K562 (cell line): ENCODE results near the gene VIM. TPM values are rescaled to one million over a fixed set of nuclear protein-coding genes. Genes with fewer than 3 reads are reported as not detected.

Source experiments
- ATAC-seq: fragments of 200-7000 bp; cut with Tn5 transposase; 3 replicates; pipeline ENCODE4 v1.9.1; 2020; ENCODE audit warnings: moderate library complexity
- BruUV-seq: library from RNA; stranded (reverse); fragments of 400-500 nt; replicated peaks from 2 replicates; lab custom pipeline; 2021; lab: Mats Ljungman, UMichigan
- CTCF ChIA-PET: fragments of 300-600 bp; formaldehyde crosslinking; extraction: SDS; loops from one replicate; lab custom pipeline; 2021; ENCODE audit warnings: low intra/inter-chr PET ratio; lab: Yijun Ruan, JAX
- POLR2A ChIA-PET: fragments of 300-600, 350-650 bp; sonication (Branson Sonifier 250); formaldehyde crosslinking; extraction: SDS; loops from one replicate; lab custom pipeline; 2021; ENCODE audit warnings: antibody characterized with exemption, inconsistent platforms; lab: Yijun Ruan, JAX
- DNase-seq, 4 experiments: peaks; one replicate each; pipeline versions ENCODE4 v3.0.0 to v3.0.0-alpha.2; 2011 to 2018; ENCODE audit warnings: low spot score in 3 of 4, mixed read lengths in 3 of 4; ENCODE audit errors: extremely low read depth in 1 of 4
- FAIRE-seq: peaks from 2 replicates; lab custom pipeline; 2011; peaks lifted over from hg19 to GRCh38; lab: Jason Lieb, UNC
- H2AFZ ChIP-seq: 2 replicates; pipeline ENCODE4 v1.6.0; 2011; ENCODE audit warnings: low read depth, low read length, control low read depth, inconsistent platforms
- H3K27ac ChIP-seq: fragments of 200-600 bp; 3 replicates; pipeline ENCODE4 v1.8.0; 2011; ENCODE audit warnings: low read depth, mild to moderate bottlenecking, control low read depth, inconsistent platforms, low read length, moderate library complexity, mixed read lengths; ENCODE audit errors: extremely low read depth
- H3K27me3 ChIP-seq, 2 experiments: fragments of 300-600 bp in 1 of 2; 2 replicates in 1 of 2; 3 replicates in 1 of 2; pipeline versions ENCODE4 v1.6.0 to v1.8.0; 2011; ENCODE audit warnings: inconsistent platforms in 2 of 2, low read length in 2 of 2, mild to moderate bottlenecking in 1 of 2, mixed read lengths in 1 of 2, moderate library complexity in 1 of 2; ENCODE audit not compliant: control insufficient read depth in 2 of 2, insufficient read depth in 2 of 2
- H3K36me3 ChIP-seq: fragments of 300-600 bp; 3 replicates; pipeline ENCODE4 v1.8.0; 2011; ENCODE audit warnings: mild to moderate bottlenecking, low read length, inconsistent platforms; ENCODE audit not compliant: control insufficient read depth, insufficient read depth
- H3K4me1 ChIP-seq, 2 experiments: fragments of 200-600 bp in 1 of 2; replicated peaks in 1 of 2; 2 replicates in 1 of 2; 3 replicates in 1 of 2; pipeline versions ENCODE4 v1.5.1 to v1.8.0; 2011; ENCODE audit warnings: inconsistent platforms in 2 of 2, low read length in 2 of 2, mild to moderate bottlenecking in 1 of 2, mixed read lengths in 1 of 2, moderate library complexity in 1 of 2; ENCODE audit not compliant: control insufficient read depth in 2 of 2, insufficient read depth in 2 of 2
- H3K4me2 ChIP-seq: 2 replicates; pipeline ENCODE4 v1.6.1; 2011; ENCODE audit warnings: low read length, control low read depth, inconsistent platforms, mixed read lengths; ENCODE audit not compliant: insufficient read depth
- H3K4me3 ChIP-seq: fragments of 200-600 bp; sonication (generic), shearing (Covaris generic); 2 replicates; pipeline ENCODE4 v1.5.1; 2016; ENCODE audit warnings: control low read depth, inconsistent platforms
- H3K79me2 ChIP-seq: fragments of 200-600 bp; 3 replicates; pipeline ENCODE4 v1.8.0; 2011; ENCODE audit warnings: low read length, inconsistent platforms; ENCODE audit not compliant: control insufficient read depth, insufficient read depth
- H3K9ac ChIP-seq, 2 experiments: 2 replicates each; pipeline versions ENCODE4 v1.6.0 to v1.6.1; 2011; ENCODE audit warnings: low read depth in 2 of 2, low read length in 2 of 2, control low read depth in 1 of 2, inconsistent platforms in 1 of 2, mild to moderate bottlenecking in 1 of 2, mixed read lengths in 1 of 2; ENCODE audit not compliant: insufficient read depth in 1 of 2
- H3K9me1 ChIP-seq: one replicate; pipeline ENCODE4 v1.6.0; 2011; ENCODE audit warnings: inconsistent platforms, mild to moderate bottlenecking, low read length, moderate library complexity; ENCODE audit not compliant: control insufficient read depth, insufficient read depth
- H3K9me3 ChIP-seq: replicated peaks from 2 replicates; pipeline ENCODE4 v1.5.1; 2011; ENCODE audit warnings: low read depth, low read length, inconsistent platforms; ENCODE audit not compliant: control insufficient read depth, insufficient read depth
- H4K20me1 ChIP-seq: replicated peaks from 2 replicates; pipeline ENCODE4 v1.6.1; 2011; ENCODE audit warnings: low read length, inconsistent platforms, mixed read lengths; ENCODE audit not compliant: control insufficient read depth, insufficient read depth
- DPF2 ChIP-seq: fragments of 450-650 bp; IDR thresholded peaks from 2 replicates; pipeline ENCODE4 v1.6.1; 2016
- EHMT2 ChIP-seq: fragments of 450-650 bp; IDR thresholded peaks from 2 replicates; pipeline ENCODE4 v1.6.1; 2018; ENCODE audit warnings: antibody characterized with exemption
- FOXM1 ChIP-seq, 2 experiments: fragments of 450-650 bp in 1 of 2; sonication (generic) in 1 of 2; formaldehyde crosslinking in 1 of 2; IDR thresholded peaks; 2 replicates each; pipeline versions ENCODE4 v1.6.1 to v1.9.0; 2017 to 2022; ENCODE audit warnings: low read depth in 2 of 2, mild to moderate bottlenecking in 2 of 2, missing genetic modification reagents in 1 of 2, moderate library complexity in 1 of 2
- KLF16 ChIP-seq: IDR thresholded peaks from 2 replicates; pipeline ENCODE4 v1.6.1; 2016; ENCODE audit warnings: antibody characterized with exemption
- SMAD4 ChIP-seq: fragments of 250-450 bp; sonication (Bioruptor Pico); conservative IDR thresholded peaks from 2 replicates; pipeline ENCODE4 v1.8.0; 2021; ENCODE audit warnings: inconsistent platforms, mild to moderate bottlenecking, moderate library complexity
- SOX6 ChIP-seq: fragments of 450-650 bp; IDR thresholded peaks from 2 replicates; pipeline ENCODE4 v1.6.1; 2014; ENCODE audit warnings: mild to moderate bottlenecking
- SP1 ChIP-seq: sonication (generic); formaldehyde crosslinking; IDR thresholded peaks from 2 replicates; pipeline ENCODE4 v1.8.1; 2022; ENCODE audit warnings: mild to moderate bottlenecking, missing genetic modification reagents
- TRIM28 ChIP-seq: fragments of 450-650 bp; IDR thresholded peaks from 2 replicates; pipeline ENCODE4 v1.6.1; 2017
- ZNF175 ChIP-seq: fragments of 200-800 bp; sonication (Bioruptor generic); IDR thresholded peaks from 2 replicates; pipeline ENCODE4 v1.6.1; 2016; ENCODE audit warnings: low read depth, mild to moderate bottlenecking, missing genetic modification characterization, missing compliant biosample characterization
- ZNF354B ChIP-seq: fragments of 250-450 bp; sonication (Bioruptor Pico); IDR thresholded peaks from 2 replicates; pipeline ENCODE4 v1.4.0; 2020
- WGBS: fragments of 100-300 bp; shearing (Covaris generic); methylation state at CpG from one replicate; pipeline ENCODE4 v1.1.6; 2016; ENCODE audit warnings: low coverage, mixed read lengths; ENCODE audit not compliant: insufficient coverage; ENCODE audit errors: missing lambda C conversion rate; 5-methylcytosine and 5-hydroxymethylcytosine counted together
- in situ Hi-C: fragments of 300-500 bp; cut with MboI; formaldehyde crosslinking; loops from 4 replicates; pipeline ENCODE4 v1.15.0; 2018; ENCODE audit warnings: inconsistent platforms, mixed read lengths
- intact Hi-C: fragments of 100-400 bp; cut with micrococcal nuclease; formaldehyde crosslinking; loops from 2 replicates; pipeline ENCODE4 v1.14.2; 2022
- polyA plus RNA-seq, 8 experiments: library from polyadenylated mRNA; depleted of rRNA in 4 of 8; stranded (reverse) in 5 of 8; unstranded in 3 of 8; fragments of >200 nt; fragmentation: Nextera tagmentation in 2 of 8; fragmentation: Illumina TruSeq in 1 of 8; extraction: Ambion mirVana in 2 of 8; extraction: Trizol in 1 of 8; gene quantifications; 2 replicates each; pipeline versions ENCODE4 v1.2.1 to v1.2.3, GENCODE V29; 2011 to 2014; ENCODE audit warnings: inconsistent platforms in 1 of 8, missing spikeins in 1 of 8
- total RNA-seq, 7 experiments: library from RNA; depleted of rRNA in 6 of 7; stranded (reverse); fragments of >200 nt in 6 of 7; fragmentation: Illumina TruSeq in 2 of 7; extraction: Trizol in 2 of 7; gene quantifications; 2 replicates each; pipeline versions ENCODE4 v1.2.1 to v1.2.3, GENCODE V29; 2011 to 2021; ENCODE audit warnings: low replicate concordance in 1 of 7
- TF ChIP-seq, protein P1 (sequence below), 3 experiments: IDR thresholded peaks in 2 of 3; conservative IDR thresholded peaks in 1 of 3; 2 replicates each; pipeline ENCODE4 v1.5.1; 2011 to 2012; ENCODE audit warnings: low read length in 3 of 3, mild to moderate bottlenecking in 3 of 3, control low read depth in 2 of 3, improper control_type of control experiment in 1 of 3, inconsistent platforms in 1 of 3, low read depth in 1 of 3, mixed read lengths in 1 of 3, moderate library complexity in 1 of 3; ENCODE audit not compliant: insufficient read depth in 2 of 3
- TF ChIP-seq, protein P2 (sequence below): fragments of 450-650 bp; IDR thresholded peaks from 2 replicates; pipeline ENCODE4 v1.6.1; 2016; ENCODE audit warnings: missing biosample characterization, missing genetic modification characterization
- TF ChIP-seq, protein P3 (sequence below), 2 experiments: fragments of 450-650 bp; IDR thresholded peaks; 2 replicates each; pipeline ENCODE4 v1.6.1; 2016

Gene VIM
- total and polyA plus RNA-seq, 9 of the 15 experiments (the other 6 are each of a cell fraction or from before 2014, with no cell fraction given) = 86.0 to 621 (median 383) TPM

DNA sequence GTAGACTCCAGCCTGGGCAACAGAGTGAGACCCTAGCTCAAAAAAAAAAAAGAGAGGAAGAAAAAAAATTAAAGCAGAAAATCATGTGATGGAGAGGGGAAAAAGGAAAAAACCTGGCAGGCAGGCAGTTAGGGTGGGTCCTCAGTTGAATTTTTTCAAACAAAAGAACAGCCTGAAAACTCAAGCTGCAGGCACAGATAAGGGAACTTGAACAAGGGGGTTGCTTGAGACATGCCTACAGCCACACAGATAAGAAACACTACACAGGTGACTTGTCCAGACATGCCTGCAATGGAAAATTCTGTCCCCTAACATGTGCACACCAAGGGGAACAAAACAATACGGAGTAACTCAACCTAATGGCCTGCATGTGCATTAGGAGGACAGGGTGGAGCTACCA lies 19.2 kb downstream of the VIM start:
- H3K79me2 ChIP-seq = no peaks in the 10 kb centered on the region
- DNase-seq (peak; percentile 42 to 56 (median 53)), ATAC-seq (peak; percentile 36; the same call in 2 of the 3 replicates), FAIRE-seq (no peak)
- no peaks in the 10 kb centered on the region for H3K9me1 ChIP-seq
- intact Hi-C loops = no loop called here
- no peak overlapping the region for H3K27ac ChIP-seq
- CTCF ChIA-PET = no interaction called here
- H3K9me3 ChIP-seq = peaks cover 20% of the 10 kb centered on the region
- no peaks in the 10 kb centered on the region for H3K36me3 ChIP-seq
- no peak overlapping the region for H3K4me2 ChIP-seq
- peaks cover 0 to 15% of the 10 kb centered on the region in 2 experiments; a peak in 3 of 5 replicates for H3K4me1 ChIP-seq
- no peaks in the 10 kb centered on the region for H4K20me1 ChIP-seq
- no TSS peak for BruUV-seq
- no peak overlapping the region for H2AFZ ChIP-seq
- no peak overlapping the region for H3K4me3 ChIP-seq
- no peaks in the 10 kb centered on the region for H3K27me3 ChIP-seq
- in situ Hi-C loops = no loop called here
- WGBS = 7% methylated on average over 1 of the region's 1 CpG
- no peak overlapping the region for H3K9ac ChIP-seq
- POLR2A ChIA-PET = interaction anchor here (0.6 to 1.6 kb wide), 3 partner anchors 9 to 302 kb away, joined by 3 to 6 read pairs (median 4); no protein-coding TSS in a partner anchor
- peak; percentile 97 for TF ChIP-seq SOX6
- TF ChIP-seq DPF2 = peak; percentile 62
- peak; percentile 94 for TF ChIP-seq TRIM28
- TF ChIP-seq, protein P1, sequence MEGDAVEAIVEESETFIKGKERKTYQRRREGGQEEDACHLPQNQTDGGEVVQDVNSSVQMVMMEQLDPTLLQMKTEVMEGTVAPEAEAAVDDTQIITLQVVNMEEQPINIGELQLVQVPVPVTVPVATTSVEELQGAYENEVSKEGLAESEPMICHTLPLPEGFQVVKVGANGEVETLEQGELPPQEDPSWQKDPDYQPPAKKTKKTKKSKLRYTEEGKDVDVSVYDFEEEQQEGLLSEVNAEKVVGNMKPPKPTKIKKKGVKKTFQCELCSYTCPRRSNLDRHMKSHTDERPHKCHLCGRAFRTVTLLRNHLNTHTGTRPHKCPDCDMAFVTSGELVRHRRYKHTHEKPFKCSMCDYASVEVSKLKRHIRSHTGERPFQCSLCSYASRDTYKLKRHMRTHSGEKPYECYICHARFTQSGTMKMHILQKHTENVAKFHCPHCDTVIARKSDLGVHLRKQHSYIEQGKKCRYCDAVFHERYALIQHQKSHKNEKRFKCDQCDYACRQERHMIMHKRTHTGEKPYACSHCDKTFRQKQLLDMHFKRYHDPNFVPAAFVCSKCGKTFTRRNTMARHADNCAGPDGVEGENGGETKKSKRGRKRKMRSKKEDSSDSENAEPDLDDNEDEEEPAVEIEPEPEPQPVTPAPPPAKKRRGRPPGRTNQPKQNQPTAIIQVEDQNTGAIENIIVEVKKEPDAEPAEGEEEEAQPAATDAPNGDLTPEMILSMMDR (IDR thresholded peaks at IDR 0.05 in 2 of 3, conservative IDR thresholded peaks at IDR 0.05 in 1 of 3; ENCODE audit: insufficient read depth in 2 of 3, low read depth in 1 of 3, low read length in 3 of 3) = no peak
- TF ChIP-seq, protein P2, sequence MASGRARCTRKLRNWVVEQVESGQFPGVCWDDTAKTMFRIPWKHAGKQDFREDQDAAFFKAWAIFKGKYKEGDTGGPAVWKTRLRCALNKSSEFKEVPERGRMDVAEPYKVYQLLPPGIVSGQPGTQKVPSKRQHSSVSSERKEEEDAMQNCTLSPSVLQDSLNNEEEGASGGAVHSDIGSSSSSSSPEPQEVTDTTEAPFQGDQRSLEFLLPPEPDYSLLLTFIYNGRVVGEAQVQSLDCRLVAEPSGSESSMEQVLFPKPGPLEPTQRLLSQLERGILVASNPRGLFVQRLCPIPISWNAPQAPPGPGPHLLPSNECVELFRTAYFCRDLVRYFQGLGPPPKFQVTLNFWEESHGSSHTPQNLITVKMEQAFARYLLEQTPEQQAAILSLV (tag) = peak; percentile 54; the same call in 1 of the 2 replicates
- TF ChIP-seq FOXM1 (IDR thresholded peaks at IDR 0.05; ENCODE audit: low read depth) = peak; percentile 67; the same call in 1 of the 2 replicates
- TF ChIP-seq FOXM1 (CRISPR knock-in tag; IDR thresholded peaks at IDR 0.05; ENCODE audit: low read depth) = no peak
- no peak for TF ChIP-seq SP1 (CRISPR knock-in tag)
- no peak for TF ChIP-seq ZNF175 (CRISPR knock-in tag)
- TF ChIP-seq EHMT2 = peak; percentile 71
- TF ChIP-seq ZNF354B (CRISPR knock-in tag) = no peak
- TF ChIP-seq, protein P3, sequence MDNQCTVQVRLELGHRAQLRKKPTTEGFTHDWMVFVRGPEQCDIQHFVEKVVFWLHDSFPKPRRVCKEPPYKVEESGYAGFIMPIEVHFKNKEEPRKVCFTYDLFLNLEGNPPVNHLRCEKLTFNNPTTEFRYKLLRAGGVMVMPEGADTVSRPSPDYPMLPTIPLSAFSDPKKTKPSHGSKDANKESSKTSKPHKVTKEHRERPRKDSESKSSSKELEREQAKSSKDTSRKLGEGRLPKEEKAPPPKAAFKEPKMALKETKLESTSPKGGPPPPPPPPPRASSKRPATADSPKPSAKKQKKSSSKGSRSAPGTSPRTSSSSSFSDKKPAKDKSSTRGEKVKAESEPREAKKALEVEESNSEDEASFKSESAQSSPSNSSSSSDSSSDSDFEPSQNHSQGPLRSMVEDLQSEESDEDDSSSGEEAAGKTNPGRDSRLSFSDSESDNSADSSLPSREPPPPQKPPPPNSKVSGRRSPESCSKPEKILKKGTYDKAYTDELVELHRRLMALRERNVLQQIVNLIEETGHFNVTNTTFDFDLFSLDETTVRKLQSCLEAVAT (IDR thresholded peaks at IDR 0.05) = peak in 1 of 2 experiments; percentile 62; a peak in 1 of 4 replicates
- peak; percentile 73 for TF ChIP-seq SMAD4 (CRISPR knock-in tag)
- TF ChIP-seq KLF16 = peak; percentile 57; the same call in 1 of the 2 replicates
